GM12873 (cell line): ENCODE data around the gene SNX8.

Source experiments
- TF ChIP-seq, protein P1 (sequence below): IDR thresholded peaks from 2 replicates; pipeline ENCODE4 v1.5.1; 2012; ENCODE audit warnings: low read depth, mild to moderate bottlenecking, moderate library complexity, low read length, control low read depth; ENCODE audit not compliant: insufficient read depth; ENCODE audit errors: missing control alignments

SNX8 gene

DNA sequence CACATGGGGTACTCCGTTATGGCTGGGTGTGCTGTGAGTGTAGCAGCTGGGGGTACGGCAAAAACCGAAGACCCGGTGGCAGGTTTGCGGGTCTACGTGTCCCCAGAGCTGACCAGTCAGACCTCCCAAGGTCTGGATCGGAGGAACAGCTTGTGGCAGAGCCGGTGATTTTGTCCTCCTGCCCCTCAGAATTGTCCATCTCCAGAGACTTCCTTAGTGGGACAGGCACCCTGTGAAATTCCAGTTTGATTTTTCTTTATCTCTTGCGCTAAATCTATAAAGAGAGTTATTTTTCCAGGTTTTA, 41.4 kb upstream of the SNX8 start:
- TF ChIP-seq, protein P1, sequence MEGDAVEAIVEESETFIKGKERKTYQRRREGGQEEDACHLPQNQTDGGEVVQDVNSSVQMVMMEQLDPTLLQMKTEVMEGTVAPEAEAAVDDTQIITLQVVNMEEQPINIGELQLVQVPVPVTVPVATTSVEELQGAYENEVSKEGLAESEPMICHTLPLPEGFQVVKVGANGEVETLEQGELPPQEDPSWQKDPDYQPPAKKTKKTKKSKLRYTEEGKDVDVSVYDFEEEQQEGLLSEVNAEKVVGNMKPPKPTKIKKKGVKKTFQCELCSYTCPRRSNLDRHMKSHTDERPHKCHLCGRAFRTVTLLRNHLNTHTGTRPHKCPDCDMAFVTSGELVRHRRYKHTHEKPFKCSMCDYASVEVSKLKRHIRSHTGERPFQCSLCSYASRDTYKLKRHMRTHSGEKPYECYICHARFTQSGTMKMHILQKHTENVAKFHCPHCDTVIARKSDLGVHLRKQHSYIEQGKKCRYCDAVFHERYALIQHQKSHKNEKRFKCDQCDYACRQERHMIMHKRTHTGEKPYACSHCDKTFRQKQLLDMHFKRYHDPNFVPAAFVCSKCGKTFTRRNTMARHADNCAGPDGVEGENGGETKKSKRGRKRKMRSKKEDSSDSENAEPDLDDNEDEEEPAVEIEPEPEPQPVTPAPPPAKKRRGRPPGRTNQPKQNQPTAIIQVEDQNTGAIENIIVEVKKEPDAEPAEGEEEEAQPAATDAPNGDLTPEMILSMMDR: no peak

DNA sequence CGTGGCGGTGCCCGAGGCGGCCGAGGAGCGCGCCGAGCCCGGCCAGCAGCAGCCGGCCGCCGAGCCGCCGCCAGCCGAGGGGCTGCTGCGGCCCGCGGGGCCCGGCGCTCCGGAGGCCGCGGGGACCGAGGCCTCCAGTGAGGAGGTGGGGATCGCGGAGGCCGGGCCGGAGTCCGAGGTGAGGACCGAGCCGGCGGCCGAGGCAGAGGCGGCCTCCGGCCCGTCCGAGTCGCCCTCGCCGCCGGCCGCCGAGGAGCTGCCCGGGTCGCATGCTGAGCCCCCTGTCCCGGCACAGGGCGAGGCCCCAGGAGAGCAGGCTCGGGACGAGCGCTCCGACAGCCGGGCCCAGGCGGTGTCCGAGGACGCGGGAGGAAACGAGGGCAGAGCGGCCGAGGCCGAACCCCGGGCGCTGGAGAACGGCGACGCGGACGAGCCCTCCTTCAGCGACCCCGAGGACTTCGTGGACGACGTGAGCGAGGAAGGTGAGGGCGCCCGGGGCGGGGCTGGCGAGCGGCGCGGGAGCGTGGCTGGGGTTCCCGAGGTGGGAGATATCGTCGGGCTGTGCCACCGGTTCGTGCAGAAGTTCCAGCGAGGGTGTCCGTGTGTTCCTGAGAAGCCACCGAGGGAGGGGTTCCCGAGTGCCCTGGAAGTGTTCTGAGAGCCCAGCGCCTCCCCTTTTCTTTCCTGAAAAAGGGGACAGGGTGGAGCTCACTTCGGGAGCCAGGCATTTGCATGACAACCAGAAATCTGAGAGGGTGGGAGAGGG, 40.9 kb upstream of the SNX8 start:
- TF ChIP-seq, protein P1: no peak

DNA sequence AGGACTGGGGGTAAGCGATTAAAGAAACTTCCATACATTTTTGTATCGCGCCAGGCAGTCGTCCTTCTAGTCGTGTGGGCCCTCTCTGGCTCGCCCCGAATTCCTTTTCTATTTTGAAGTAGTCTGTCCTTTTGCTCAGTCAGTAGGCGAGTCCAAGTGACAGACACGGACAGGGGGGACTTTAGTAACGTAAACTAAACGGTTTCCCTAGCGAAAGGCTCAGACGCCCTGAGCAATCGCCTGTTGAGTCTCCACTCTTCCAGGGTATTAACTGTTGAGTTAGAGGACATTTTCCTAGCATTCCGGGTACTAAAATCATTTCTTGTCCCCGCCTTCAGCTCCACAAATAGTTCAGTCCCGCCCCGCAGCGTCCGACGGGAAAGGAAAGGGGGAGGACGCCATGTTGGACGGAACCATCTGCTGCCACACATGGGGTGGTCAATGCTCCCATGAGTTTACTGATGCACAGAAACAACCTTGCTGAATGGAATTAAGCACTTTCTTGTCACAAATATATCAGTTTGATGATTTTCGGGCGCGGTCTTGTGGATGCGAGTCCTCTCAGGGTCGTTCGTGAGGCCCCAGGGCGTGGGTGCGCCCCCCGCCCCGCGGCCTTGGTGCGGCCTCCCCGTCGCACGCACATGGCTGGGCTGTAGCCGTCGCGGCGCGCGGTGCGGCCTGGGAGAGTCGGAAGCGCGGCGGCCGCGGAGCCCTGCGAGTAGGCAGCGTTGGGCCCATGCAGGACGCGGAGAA, 40.1 kb upstream of the SNX8 start, which contains the start of gene EIF3B:
Gene EIF3B (plus strand): TSS at position 642 of the 753 bp plus-strand sequence. CDS start 95 bp downstream, at position 737.
- TF ChIP-seq, protein P1: no peak

GRCh38 chr7:2353936-2354185, 39.6 kb upstream of the SNX8 start:
- TF ChIP-seq, protein P1: no peak

GRCh38 chr7:2353113-2353935, 39.1 kb upstream of the SNX8 start:
- TF ChIP-seq, protein P1: no peak

GRCh38 chr7:2350861-2351260, 36.6 kb upstream of the SNX8 start:
- TF ChIP-seq, protein P1: no peak

DNA sequence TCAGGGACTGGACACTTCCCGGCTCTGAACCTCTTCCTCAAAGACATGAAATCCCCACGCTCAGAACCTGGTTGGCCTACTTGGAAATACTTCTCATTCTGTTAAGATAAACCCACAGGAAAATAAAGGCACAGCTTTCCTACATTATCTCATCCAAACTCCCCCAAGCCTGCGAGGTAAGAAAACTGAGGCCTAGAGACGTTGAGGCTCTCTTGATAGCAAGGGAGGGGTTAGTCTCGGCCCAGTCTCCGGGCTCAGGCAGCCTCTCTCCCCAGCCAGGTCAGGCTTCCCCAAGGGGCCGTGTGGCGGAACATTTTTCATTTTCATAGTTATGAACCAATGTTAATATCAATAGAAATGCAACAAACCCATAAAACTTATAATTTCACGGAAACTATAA, 35.8 kb upstream of the SNX8 start:
- TF ChIP-seq, protein P1: no peak
